Measurements from ENCODE around the gene TAPT1. TPM values are rescaled to one million over a fixed set of nuclear protein-coding genes. Genes with fewer than 3 reads are reported as not detected.

TAPT1 gene
- total RNA-seq, 2 donors from 2014 or later = 36.8 to 37.9 TPM

DNA sequence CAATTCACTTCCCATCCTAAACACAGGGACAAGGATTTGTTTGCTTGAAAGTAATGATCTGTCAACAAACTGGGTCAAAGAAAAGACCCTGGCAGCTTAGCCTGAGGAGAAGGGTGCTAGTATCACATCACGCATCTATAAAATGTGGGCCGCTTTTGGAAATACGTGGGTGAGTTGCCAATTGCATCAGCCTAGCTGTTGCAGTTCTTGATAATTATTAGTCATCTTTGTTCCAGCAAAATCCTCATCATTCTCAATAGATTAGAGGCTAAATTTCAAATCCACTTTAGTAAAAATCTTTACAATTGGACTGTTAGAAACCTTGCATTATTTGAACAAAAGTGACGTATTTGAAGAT lies 33.6 kb upstream of the TAPT1 start:
- no peaks in the 10 kb centered on the region for H3K27me3 Mint-ChIP-seq
- no peaks in the 10 kb centered on the region for H3K9me3 Mint-ChIP-seq
- H3K36me3 Mint-ChIP-seq = no peaks in the 10 kb centered on the region
- ATAC-seq = peak; percentile 45 to 60
- no peak for DNase-seq (ENCODE audit: low spot score)
- peak overlapping the region; percentile 11 to 78 for H3K27ac Mint-ChIP-seq
- H3K4me3 Mint-ChIP-seq = peak overlapping the region; percentile 49
- peaks cover 9 to 22% of the 10 kb centered on the region in 2 donors for H3K4me1 Mint-ChIP-seq (ENCODE audit: low read depth in 2 of 2)

DNA sequence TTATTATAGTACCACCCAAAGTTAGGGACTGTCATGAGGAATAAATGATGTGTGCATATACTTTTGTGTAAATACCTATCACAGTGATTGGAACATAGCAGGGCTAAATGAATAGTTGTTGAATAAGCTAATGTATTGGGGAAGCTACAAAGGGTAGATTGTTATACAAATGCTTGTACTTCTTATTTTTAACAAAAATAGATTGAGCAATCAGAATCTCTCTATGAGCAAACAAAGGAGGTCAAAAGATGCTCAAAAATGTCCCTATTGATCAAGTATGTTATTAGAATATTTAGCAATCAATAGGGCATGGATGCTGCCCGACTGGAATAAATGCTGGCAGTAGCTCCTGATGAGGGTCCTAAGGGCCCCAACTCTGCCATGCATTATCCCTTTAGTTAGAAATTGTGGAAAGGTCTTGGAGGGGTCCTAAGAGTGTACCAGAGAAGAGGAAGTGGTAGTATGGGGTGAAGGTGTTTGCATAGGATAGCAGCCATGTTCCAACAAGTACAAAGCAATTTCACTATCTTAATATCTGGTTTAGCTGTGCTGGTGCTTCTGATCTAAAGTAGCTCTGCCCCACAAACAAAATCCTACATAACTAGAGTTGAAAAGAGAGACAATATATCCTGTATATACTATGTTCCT lies 33.1 kb upstream of the TAPT1 start:
- Mint-ChIP-seq H3K9me3 (no peaks in the 10 kb centered on the region), H3K36me3 (peaks cover 1% of the 10 kb centered on the region), H3K27ac (peak overlapping the region; percentile 11 to 78), H3K27me3 (no peaks in the 10 kb centered on the region), H3K4me1 (ENCODE audit: low read depth in 2 of 2) (peaks cover 9 to 22% of the 10 kb centered on the region in 2 donors), H3K4me3 (peak overlapping the region; percentile 49)
- ATAC-seq (peak; percentile 36 to 56), DNase-seq (ENCODE audit: low spot score) (no peak)

DNA sequence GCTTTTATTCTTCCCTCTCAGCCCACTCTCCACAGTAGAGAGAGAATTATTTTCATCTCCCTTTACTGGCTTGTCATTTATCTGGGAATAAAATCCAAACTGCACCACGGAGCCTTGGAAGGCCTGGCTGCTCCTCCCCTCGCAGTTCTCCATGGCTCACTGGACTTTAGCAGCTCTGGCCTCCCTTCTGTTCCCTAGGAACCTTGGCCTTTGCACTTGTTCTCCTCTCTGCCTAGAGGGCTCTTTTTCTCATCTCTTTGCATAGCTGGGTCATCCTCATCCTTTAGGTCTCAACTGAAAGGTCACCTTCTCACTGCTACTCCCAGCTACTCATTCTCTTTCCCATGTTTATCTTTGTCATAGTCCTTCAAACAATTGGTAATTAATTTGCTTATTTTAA lies 31.3 kb upstream of the TAPT1 start:
- no peak for DNase-seq (ENCODE audit: low spot score)
- H3K27ac Mint-ChIP-seq = no peak overlapping the region
- no peaks in the 10 kb centered on the region for H3K9me3 Mint-ChIP-seq
- peaks cover 9% of the 10 kb centered on the region for H3K36me3 Mint-ChIP-seq
- no peak for ATAC-seq
- peaks cover 9 to 22% of the 10 kb centered on the region in 2 donors for H3K4me1 Mint-ChIP-seq (ENCODE audit: low read depth in 2 of 2)
- peaks cover 0 to 4% of the 10 kb centered on the region in 2 donors for H3K27me3 Mint-ChIP-seq
- no peak overlapping the region for H3K4me3 Mint-ChIP-seq

DNA sequence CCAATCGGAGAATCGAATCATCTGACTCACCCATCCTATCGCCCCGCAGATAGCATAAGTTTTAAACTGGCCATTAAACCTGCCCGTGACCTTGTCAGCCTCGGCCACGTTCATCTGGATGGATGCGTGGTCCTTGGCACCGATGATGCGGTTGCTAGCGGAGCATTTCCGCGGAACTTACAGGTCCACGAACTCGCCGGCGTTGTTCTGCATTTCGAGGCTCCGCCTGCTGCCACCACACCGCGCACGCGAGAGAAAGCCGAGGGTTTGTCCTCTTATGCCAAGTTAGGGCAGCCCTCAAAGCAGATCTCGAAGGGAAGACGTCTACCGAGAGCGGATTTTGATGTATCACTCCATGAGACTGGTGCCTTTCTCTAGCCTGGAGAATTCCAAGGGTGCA lies 30.1 kb upstream of the TAPT1 start:
- H3K4me3 Mint-ChIP-seq = no peak overlapping the region
- ATAC-seq = no peak
- peaks cover 9 to 18% of the 10 kb centered on the region in 2 donors for H3K4me1 Mint-ChIP-seq (ENCODE audit: low read depth in 2 of 2)
- H3K27me3 Mint-ChIP-seq = peaks cover 0 to 4% of the 10 kb centered on the region in 2 donors
- H3K36me3 Mint-ChIP-seq = peaks cover 9% of the 10 kb centered on the region
- H3K9me3 Mint-ChIP-seq = no peaks in the 10 kb centered on the region
- no peak for DNase-seq (ENCODE audit: low spot score)
- H3K27ac Mint-ChIP-seq = no peak overlapping the region

DNA sequence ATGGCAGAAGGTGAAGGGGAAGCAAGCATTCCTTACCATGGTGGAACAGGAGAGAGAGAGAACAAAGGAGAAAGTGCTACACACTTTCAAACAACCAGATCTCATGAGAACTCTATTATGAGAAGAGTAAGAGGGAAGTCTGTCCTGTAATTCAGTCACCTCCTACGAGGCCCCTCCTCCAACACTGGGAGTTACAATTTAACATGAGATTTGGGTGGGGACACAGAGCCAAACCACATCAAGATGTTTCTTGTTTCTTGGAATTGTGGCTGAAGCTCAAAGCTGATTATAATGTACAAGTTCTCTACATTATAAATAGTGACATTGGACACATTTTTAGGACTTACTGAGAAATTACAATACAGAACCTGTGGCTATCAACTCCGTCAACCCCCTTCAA lies 29.5 kb upstream of the TAPT1 start:
- no peak for ATAC-seq

DNA sequence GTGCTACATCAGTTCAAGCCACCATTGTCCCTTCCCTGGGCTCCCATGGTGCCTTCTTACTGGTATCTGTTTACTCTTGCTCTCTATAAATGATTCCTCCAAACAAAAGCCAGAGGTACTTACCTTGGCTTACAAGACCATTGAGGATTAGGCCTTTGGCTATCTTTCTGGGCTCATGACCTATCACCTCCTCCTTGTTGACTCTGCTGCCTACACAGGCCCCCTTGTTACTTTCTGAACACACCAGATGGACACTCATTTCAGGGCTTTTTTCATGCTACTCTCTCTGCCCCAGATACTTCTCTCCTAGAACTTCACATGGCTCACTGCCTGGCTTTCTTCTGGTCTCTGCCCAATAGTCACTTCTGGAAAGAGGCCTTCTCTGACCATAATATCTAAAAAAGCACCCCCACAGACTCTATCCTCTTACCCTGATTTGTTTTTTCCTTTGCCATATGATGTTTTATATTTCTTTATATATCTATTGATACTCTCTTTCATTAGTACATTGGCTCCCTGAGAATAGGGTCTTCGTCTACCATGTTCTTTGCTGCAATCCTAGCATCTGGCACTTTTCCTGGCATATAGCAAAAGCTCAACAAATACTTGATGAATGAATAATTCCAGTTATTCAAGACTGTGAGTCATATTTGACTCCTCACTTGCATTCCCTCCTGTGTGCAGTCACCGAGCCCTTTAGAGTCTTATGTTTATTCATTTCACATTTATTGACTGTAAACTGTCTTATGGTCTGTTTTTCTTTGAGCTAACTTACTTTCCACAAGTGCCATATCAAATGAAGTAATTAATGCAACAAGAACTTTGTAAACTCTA lies 27.1 kb upstream of the TAPT1 start:
- Mint-ChIP-seq H3K9me3 (no peaks in the 10 kb centered on the region), H3K27me3 (peaks cover 0 to 7% of the 10 kb centered on the region in 2 donors), H3K4me1 (ENCODE audit: low read depth in 2 of 2) (no peaks in the 10 kb centered on the region), H3K36me3 (peaks cover 9% of the 10 kb centered on the region), H3K27ac (no peak overlapping the region), H3K4me3 (no peak overlapping the region)
- ATAC-seq (no peak), DNase-seq (ENCODE audit: low spot score) (no peak)

More for the DNA sequence above, 29.5 kb upstream of the TAPT1 start:
- H3K27me3 Mint-ChIP-seq = peaks cover 0 to 4% of the 10 kb centered on the region in 2 donors
- H3K36me3 Mint-ChIP-seq = peaks cover 9% of the 10 kb centered on the region
- no peak overlapping the region for H3K27ac Mint-ChIP-seq
- H3K4me3 Mint-ChIP-seq = no peak overlapping the region
- no peaks in the 10 kb centered on the region for H3K9me3 Mint-ChIP-seq
- H3K4me1 Mint-ChIP-seq (ENCODE audit: low read depth in 2 of 2) = peaks cover 9 to 15% of the 10 kb centered on the region in 2 donors
- DNase-seq (ENCODE audit: low spot score) = no peak

DNA sequence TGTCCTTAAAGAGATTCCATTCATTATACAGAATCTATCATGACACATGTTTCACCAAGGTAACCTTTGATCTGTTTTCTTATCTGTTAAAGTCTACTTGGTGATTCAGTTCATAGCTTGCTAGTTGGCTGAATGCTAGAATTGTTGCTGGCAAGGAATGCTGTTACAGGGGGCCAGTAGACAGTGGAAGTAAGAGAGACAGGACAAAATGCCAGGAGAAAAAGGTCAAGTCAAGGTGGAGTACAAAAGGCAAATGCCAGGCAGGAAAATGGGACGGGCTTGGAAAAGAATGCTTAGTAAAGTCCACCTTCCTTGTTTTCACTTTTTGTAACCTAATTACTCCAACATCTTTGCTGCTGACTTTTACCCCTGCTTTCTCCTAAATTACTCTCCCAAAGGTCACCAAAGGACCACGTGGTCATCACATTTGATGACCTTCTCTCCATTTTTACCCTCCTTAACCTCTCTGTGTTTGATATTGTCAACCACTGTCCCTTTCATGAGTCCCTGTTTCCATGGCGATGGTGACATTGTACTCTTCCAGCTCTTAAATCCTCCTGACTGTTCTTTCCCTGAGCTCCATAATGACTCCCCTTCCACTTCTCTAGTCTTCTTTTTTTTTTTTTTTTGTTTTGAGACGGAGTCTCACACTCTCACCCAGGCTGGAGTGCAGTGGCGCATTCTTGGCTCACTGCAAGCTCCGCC lies 24.5 kb upstream of the TAPT1 start:
- no peak for DNase-seq (ENCODE audit: low spot score)
- Mint-ChIP-seq H3K36me3 (peaks cover 9% of the 10 kb centered on the region), H3K27ac (no peak overlapping the region), H3K4me1 (ENCODE audit: low read depth in 2 of 2) (no peaks in the 10 kb centered on the region), H3K9me3 (no peaks in the 10 kb centered on the region), H3K4me3 (no peak overlapping the region), H3K27me3 (peaks cover 0 to 19% of the 10 kb centered on the region in 2 donors)
- ATAC-seq = no peak

DNA sequence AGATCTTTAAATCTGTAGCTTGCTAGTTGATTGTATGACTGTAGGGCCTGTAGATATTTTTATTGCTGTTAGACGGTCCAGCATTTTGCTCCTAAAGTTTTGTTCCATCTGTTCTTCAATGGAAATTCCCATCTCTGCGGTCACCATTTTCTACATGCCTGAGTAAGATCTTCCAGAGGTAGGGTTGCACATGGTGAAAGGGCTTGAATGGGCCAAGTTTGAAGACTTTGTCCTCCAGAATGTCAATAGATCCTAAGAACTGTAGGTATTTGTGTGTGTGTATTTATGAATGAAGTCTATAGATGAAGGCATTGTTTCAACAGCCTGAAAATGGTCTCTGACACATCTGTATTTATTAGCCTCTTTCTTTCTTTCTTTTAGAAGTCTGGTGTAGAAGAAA lies 22.3 kb upstream of the TAPT1 start:
- DNase-seq (ENCODE audit: low spot score) (no peak), ATAC-seq (no peak)
- H3K27me3 Mint-ChIP-seq = peaks cover 0 to 16% of the 10 kb centered on the region in 2 donors
- H3K9me3 Mint-ChIP-seq = no peaks in the 10 kb centered on the region
- no peak overlapping the region for H3K4me3 Mint-ChIP-seq
- no peak overlapping the region for H3K27ac Mint-ChIP-seq
- no peaks in the 10 kb centered on the region for H3K4me1 Mint-ChIP-seq (ENCODE audit: low read depth in 2 of 2)
- H3K36me3 Mint-ChIP-seq = peaks cover 1% of the 10 kb centered on the region

DNA sequence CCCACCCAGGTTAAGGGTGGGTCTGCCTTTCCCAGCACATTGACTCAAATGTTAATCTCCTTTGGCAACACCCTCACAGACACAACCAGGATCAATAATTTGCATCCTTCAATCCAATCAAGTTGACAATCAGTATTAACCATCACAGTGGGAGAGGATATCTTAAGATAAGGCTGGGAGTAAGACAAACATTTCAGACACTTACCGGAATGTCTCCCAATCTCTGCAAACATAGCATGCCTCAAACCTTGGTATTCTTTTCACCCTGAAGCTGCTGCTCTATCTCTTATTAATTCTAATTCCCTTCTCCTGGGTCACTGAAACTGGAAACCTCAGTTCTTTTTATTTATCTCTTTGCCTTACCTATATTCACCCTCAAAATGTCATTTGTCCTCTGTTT lies 19.0 kb upstream of the TAPT1 start:
- Mint-ChIP-seq H3K9me3 (no peaks in the 10 kb centered on the region), H3K27ac (no peak overlapping the region), H3K36me3 (no peaks in the 10 kb centered on the region), H3K4me1 (ENCODE audit: low read depth in 2 of 2) (no peaks in the 10 kb centered on the region), H3K4me3 (no peak overlapping the region), H3K27me3 (peaks cover 0 to 19% of the 10 kb centered on the region in 2 donors)
- DNase-seq (ENCODE audit: low spot score) = no peak
- no peak for ATAC-seq

DNA sequence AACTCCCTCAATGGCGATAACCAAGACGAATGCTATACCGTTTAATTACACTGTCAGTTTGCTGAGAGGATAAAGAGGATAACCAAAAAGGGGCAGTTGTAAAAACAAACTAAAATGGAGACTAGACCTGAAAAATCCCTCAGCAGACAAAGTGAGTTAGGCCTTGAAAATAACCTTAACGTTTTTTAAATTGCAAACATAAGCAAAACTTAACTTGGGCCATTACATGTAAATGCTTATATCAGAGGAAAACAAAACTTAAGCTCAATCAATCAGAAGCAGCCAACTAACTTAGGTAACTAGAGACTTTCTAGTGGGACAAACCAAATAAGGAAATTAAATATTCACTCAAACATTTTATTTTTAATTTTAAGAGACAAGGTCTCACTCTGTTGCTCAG lies 17.0 kb upstream of the TAPT1 start:
- Mint-ChIP-seq H3K4me1 (ENCODE audit: low read depth in 2 of 2) (peaks cover 0 to 7% of the 10 kb centered on the region in 2 donors), H3K27me3 (peaks cover 0 to 24% of the 10 kb centered on the region in 2 donors), H3K36me3 (no peaks in the 10 kb centered on the region), H3K4me3 (no peak overlapping the region), H3K27ac (no peak overlapping the region), H3K9me3 (no peaks in the 10 kb centered on the region)
- ATAC-seq (no peak), DNase-seq (ENCODE audit: low spot score) (no peak)

DNA sequence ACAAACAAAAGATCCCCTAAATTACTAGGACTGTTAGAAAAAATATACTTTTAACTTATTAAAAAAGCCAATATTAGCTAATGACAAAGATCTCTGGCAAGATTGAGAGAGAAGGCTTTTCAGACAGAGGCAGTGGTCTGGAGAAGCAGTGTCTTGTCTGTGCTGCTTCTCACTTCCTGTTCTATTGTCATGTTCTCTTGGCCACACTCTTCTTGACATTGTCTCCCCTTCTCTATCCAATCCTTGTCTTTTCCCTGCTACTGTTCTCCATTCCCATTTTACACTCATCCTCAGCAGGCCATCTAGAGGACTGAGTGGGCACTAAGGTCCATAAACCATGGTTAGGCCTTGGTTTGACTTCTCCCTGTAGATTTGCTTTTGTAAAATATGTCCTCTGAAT lies 14.0 kb upstream of the TAPT1 start:
- H3K4me3 Mint-ChIP-seq = no peak overlapping the region
- no peak overlapping the region for H3K27ac Mint-ChIP-seq
- H3K27me3 Mint-ChIP-seq = peaks cover 0 to 12% of the 10 kb centered on the region in 2 donors
- no peaks in the 10 kb centered on the region for H3K36me3 Mint-ChIP-seq
- no peak for ATAC-seq
- no peaks in the 10 kb centered on the region for H3K9me3 Mint-ChIP-seq
- DNase-seq (ENCODE audit: low spot score) = no peak
- peaks cover 0 to 9% of the 10 kb centered on the region in 2 donors for H3K4me1 Mint-ChIP-seq (ENCODE audit: low read depth in 2 of 2)

DNA sequence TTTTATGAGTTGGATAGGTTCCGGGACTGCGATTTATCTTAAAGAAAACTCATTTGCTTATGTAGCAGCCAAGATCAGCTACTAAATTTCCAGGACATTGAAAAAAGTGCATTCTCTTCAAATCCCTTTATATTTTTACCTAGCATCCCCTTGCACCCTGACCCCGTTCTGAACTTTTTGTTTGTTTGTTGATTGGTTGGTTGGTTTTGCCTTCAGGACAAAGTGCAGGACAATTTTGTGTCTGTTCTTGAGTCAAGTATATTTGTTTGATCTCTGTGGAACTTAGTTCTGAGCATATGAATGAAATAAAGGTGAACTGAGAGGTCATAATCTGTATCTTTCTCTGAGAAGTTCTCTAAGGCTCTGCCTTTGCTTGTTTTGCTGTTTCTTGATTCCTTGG lies 12.8 kb upstream of the TAPT1 start:
- no peak for ATAC-seq
- H3K4me1 Mint-ChIP-seq (ENCODE audit: low read depth in 2 of 2) = peaks cover 0 to 9% of the 10 kb centered on the region in 2 donors
- H3K27me3 Mint-ChIP-seq = peaks cover 0 to 18% of the 10 kb centered on the region in 2 donors
- H3K4me3 Mint-ChIP-seq = no peak overlapping the region
- DNase-seq (ENCODE audit: low spot score) = no peak
- no peaks in the 10 kb centered on the region for H3K9me3 Mint-ChIP-seq
- no peak overlapping the region for H3K27ac Mint-ChIP-seq
- H3K36me3 Mint-ChIP-seq = no peaks in the 10 kb centered on the region

DNA sequence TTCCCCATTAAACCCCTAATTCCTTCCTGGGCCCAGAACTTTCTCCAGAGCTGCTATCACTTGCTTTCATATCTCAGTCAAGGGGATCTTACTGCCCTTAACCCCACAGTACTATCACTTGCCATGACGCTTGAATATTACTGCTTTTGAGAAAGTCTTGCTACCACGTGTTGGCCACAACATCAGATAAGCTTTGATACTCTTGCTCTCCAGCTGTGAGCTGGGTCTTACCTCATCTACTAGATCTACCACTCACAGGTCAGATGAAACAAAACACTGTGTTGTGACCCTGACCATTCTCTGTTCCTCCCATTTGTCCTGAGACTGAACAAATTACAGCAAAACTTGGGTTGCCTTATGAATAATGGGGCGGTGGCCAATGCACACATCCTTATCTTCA lies 12.1 kb upstream of the TAPT1 start:
- no peaks in the 10 kb centered on the region for H3K9me3 Mint-ChIP-seq
- H3K4me3 Mint-ChIP-seq = no peak overlapping the region
- H3K27me3 Mint-ChIP-seq = peaks cover 0 to 19% of the 10 kb centered on the region in 2 donors
- peaks cover 0 to 9% of the 10 kb centered on the region in 2 donors for H3K4me1 Mint-ChIP-seq (ENCODE audit: low read depth in 2 of 2)
- no peaks in the 10 kb centered on the region for H3K36me3 Mint-ChIP-seq
- peak in 1 of 2 donors; percentile 75 for ATAC-seq
- DNase-seq (ENCODE audit: low spot score) = no peak
- no peak overlapping the region for H3K27ac Mint-ChIP-seq

DNA sequence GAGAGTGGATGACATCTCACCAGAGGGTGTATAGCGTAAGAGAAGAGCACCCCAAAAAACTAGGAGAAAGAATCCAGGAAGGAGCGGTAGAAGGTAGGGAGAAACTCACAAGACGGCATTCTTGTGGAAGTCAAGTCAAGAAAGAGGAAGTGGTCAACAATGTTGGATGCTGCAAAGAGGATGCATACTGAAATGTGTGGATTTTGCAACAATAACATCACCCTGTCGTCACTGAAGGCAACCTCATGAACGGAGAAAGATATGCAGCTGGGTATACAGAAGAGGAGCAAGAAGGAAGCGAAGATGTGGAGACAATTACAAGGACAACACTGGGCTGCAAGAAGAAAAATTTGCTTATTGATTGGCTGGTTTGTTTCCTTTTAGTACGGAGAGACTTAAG lies 11.4 kb upstream of the TAPT1 start:
- Mint-ChIP-seq H3K36me3 (no peaks in the 10 kb centered on the region), H3K4me3 (no peak overlapping the region), H3K27ac (no peak overlapping the region), H3K27me3 (peaks cover 0 to 19% of the 10 kb centered on the region in 2 donors), H3K4me1 (ENCODE audit: low read depth in 2 of 2) (peaks cover 0 to 9% of the 10 kb centered on the region in 2 donors), H3K9me3 (no peaks in the 10 kb centered on the region)
- ATAC-seq (peak in 1 of 2 donors; percentile 49), DNase-seq (ENCODE audit: low spot score) (no peak)
